GM12891 (cell line): ENCODE data around the gene SYT17.
"Not testable (repeated sequence)": the region's sequence is repeated elsewhere in the genome, so short reads cannot be mapped to it uniquely, and the experiment has no call there.

Source experiments
- DNase-seq: peaks from one replicate; pipeline ENCODE4 v3.0.0; 2011; ENCODE audit warnings: low spot score; ENCODE audit not compliant: insufficient read length
- FAIRE-seq: peaks from 2 replicates; lab custom pipeline; 2011; peaks lifted over from hg19 to GRCh38; lab: Jason Lieb, UNC
- PAX5 ChIP-seq: IDR thresholded peaks from 2 replicates; pipeline ENCODE4 v1.6.1; 2011; ENCODE audit warnings: low read length, moderate library complexity, mild to moderate bottlenecking; ENCODE audit not compliant: insufficient read depth, severe bottlenecking
- POLR2A ChIP-seq: IDR thresholded peaks from 2 replicates; pipeline ENCODE4 v1.6.1; 2011; ENCODE audit warnings: low read depth, low read length, control low read depth
- POLR2AphosphoS5 ChIP-seq: IDR thresholded peaks from 2 replicates; pipeline ENCODE4 v1.6.1; 2011; ENCODE audit warnings: low read depth, low read length, control low read depth
- POU2F2 ChIP-seq: IDR thresholded peaks from 2 replicates; pipeline ENCODE4 v1.6.1; 2011; ENCODE audit warnings: low read depth, mild to moderate bottlenecking, control low read depth, low read length, moderate library complexity
- SPI1 ChIP-seq: IDR thresholded peaks from 2 replicates; pipeline ENCODE4 v1.6.1; 2011; ENCODE audit warnings: low read depth, low read length, control low read depth
- TAF1 ChIP-seq: IDR thresholded peaks from 2 replicates; pipeline ENCODE4 v1.6.1; 2011; ENCODE audit warnings: low read depth, low read length, control low read depth

The SYT17 gene

DNA sequence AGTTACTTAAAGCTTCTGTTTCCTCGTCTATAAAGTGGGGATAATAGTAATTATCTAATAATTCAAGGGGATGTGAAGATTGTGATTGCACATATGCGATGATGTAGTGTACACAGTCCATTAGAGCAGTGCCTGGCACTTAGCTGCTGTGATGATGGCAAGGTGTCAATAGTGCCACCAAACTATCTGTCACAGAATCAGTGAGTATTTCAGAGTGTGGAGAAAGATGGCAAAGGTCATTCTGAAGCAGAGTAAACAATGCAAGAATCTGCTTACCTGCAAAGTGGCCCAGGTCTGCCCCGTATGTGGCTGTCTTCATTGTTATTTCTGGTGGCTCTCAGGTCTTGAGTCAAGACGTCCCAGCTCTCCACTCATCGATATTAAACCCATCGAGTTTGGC, 15.1 kb downstream of the SYT17 start:
- no peak for DNase-seq
- TF ChIP-seq POLR2AphosphoS5 (no peak), TAF1 (no peak), PAX5 (no peak), POU2F2 (no peak), SPI1 (no peak), POLR2A (no peak)
- no peak for FAIRE-seq

DNA sequence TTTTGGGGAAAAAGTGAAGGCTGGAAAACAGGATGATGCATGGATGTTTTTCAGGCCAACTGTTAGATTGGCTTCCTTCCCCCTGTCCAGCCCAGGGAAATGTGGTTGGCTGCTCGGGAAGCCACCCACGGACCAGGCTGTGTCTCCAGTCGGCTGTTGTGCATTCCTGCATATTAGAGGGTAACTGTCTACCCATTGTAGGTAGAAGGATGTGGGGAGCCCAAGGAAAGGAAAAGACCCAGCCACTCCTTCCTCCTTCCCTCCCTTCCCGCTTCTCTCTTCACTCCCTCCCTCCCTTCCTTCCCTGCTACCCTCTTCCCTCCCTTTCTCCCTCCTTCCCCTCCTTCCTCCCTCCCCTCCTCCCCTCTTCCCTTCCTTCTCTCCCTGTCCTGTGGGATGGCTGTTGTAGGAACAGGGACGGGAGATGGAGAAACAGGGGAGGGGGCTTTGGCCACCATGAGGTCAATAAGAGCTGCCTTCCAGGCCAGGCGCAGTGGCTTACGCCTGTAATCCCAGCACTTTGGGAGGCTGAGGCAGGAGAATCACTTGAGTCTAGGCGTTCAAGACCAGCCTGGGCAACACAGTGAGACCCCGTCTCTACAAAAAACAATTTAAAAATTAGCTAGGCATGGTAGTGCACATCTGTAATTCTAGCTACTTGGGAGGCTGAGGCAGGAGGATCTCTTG, 16.9 kb downstream of the SYT17 start:
- no peak for TF ChIP-seq POU2F2
- no peak for TF ChIP-seq SPI1
- no peak for TF ChIP-seq PAX5
- no peak for TF ChIP-seq POLR2AphosphoS5
- TF ChIP-seq POLR2A, result no peak
- no peak for TF ChIP-seq TAF1
- DNase-seq, result no peak
- FAIRE-seq, result no peak

DNA sequence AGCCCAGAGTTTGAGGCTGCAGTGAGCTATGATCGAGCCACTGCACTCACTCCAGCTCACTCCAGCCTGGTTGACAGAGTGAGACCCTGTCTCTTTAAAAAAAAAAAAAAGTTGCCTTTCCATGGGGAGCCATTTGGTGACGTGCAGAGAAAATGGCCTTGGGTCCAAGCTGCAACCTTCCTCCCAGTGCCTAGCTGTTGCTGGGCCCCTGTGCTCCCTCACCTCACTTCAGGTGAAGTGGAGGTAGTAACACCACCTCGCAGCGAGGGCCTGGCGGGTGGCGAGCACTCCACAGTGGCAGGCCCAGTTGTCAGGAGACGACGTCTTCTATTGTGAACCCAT, 17.4 kb downstream of the SYT17 start:
- DNase-seq (no peak), FAIRE-seq (no peak)
- TF ChIP-seq POLR2AphosphoS5, result no peak

DNA sequence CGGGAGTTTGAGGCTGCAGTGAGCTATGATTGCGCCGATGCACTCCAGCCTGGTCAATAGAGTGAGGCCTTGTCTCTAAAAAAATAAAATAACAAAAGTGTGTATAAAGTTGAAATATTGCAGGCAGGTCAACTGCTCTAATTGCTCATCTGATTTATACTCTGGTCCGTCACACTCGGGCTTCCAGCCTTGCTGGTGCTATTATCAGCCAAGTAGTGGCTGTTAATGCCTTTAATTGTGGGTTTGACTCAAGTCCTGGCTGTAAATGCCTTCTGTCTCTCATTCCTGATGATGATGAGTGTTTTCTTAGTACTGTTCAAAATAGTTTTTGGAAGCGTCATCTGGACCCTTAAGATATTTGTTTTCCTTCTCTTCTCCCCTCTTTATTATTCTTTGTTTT, 18.4 kb downstream of the SYT17 start:
- FAIRE-seq, result no peak
- no peak for DNase-seq
- TF ChIP-seq TAF1, result no peak
- TF ChIP-seq POU2F2, result no peak
- no peak for TF ChIP-seq PAX5
- TF ChIP-seq POLR2AphosphoS5, result no peak
- no peak for TF ChIP-seq SPI1
- TF ChIP-seq POLR2A, result no peak

DNA sequence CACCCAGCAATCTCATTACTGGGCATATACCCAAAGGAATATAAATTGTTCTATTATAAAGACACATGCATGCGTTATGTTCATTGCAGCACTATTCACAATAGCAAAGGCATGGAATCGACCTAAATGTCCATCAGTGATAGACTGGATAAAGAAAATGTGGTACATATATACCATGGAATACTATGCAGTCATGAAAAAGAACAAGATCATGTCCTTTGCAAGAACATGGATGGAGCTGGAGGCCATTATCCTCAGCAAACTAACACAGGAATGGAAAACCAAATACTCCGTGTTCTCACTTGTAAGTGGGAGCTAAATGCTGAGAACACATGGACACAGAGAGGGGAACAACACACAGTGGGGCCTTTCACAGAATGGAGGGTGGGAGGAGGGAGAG, 19.9 kb downstream of the SYT17 start:
- not testable (repeated sequence) for DNase-seq, FAIRE-seq

DNA sequence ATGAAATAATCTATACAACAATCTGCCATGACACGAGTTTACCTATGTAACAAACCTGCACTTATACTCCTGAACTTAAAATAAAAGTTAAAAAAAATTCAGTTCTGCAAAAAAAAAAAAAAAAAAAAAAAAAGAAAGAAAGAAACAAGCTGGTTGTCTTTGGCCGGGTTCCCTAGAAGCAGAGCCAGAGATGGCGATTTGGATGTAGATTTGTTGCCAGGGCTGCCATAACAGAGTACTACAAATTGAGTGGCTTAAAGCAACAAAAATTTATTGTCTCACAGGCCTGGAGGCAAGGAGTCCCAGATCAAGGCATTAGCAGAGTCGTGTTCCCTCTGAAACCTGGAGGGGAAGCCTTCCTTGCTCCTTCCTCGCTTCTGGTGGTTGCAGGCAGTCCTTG, 20.4 kb downstream of the SYT17 start:
- TF ChIP-seq POLR2AphosphoS5 (no peak), TAF1 (no peak), POU2F2 (no peak), PAX5 (no peak), SPI1 (no peak), POLR2A (no peak)
- DNase-seq, result no peak
- FAIRE-seq, result no peak

DNA sequence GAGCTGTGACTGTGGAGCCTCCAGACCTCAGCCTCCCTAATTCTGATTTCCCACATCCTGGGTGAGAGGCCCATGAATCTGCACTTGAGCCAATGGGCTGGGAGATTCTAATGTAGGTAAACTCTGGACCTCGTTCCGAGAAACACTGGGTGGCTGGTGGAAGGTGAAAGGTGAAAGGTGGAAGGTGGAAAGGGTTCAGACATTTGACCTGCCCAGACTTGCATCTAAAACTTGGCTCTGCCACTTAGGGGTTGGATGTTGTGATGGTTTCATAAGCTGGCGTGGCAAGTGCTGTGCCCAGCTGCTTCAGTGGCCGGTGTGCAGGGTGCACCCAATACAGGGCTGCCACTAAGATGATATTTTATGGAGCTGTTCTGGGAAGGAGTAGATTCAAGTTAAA, 24.8 kb downstream of the SYT17 start:
- DNase-seq (no peak), FAIRE-seq (no peak)
- TF ChIP-seq SPI1 (no peak), POLR2AphosphoS5 (no peak), TAF1 (no peak), PAX5 (no peak), POU2F2 (no peak), POLR2A (no peak)

DNA sequence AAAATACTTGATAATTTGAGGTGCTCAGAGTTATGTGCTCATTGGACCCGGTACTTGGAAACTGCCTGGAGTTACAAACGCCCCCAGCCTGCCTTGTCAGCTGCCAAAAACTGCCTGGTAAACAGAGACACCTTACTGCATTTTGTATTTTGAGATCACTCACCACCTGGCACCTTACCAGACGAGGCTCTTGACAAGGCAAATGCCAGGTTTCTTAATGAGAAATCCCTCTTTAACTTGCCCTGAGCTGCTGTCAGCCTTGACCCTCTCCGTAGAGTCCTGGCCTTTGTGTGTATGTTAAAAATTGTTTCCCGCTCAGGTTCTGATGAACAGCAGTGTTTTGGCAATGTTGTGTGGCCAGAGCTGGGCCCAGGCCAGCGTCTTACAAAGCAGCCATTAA, 28.8 kb downstream of the SYT17 start:
- FAIRE-seq (no peak), DNase-seq (no peak)
- TF ChIP-seq POLR2AphosphoS5 (no peak), POU2F2 (no peak), PAX5 (no peak), POLR2A (no peak), SPI1 (no peak), TAF1 (no peak)

DNA sequence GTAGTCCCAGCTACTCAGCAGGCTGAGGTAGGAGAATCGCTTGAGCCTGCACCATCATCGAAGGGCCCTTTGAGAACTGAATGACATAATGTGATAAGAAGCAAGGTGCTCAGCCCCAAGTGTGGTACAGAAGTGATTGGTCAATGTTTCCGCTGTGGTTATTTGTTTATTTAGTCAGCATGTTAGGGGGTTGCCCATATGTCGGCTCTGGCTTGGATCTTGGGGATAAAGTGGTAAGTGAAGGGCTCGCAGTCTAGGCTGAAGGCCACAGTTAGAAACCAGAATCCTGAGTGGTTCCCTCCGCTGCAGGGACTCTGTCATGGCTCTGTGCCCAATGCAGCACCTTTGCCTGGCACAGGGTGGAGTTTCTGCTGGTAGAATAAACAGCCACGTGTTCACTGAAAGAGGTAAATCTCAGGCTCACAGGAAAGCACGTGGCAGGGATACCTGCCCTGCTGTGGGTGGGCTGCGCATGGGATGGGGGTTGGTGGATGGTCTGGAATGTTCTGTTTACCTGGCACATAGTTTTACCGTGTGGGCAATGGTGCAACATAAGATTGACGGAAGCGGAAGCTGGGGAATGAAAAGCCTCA, 35.4 kb downstream of the SYT17 start:
- TF ChIP-seq TAF1 (no peak), PAX5 (no peak), POU2F2 (no peak), POLR2A (no peak), SPI1 (no peak)
- DNase-seq, result no peak
- no peak for FAIRE-seq

DNA sequence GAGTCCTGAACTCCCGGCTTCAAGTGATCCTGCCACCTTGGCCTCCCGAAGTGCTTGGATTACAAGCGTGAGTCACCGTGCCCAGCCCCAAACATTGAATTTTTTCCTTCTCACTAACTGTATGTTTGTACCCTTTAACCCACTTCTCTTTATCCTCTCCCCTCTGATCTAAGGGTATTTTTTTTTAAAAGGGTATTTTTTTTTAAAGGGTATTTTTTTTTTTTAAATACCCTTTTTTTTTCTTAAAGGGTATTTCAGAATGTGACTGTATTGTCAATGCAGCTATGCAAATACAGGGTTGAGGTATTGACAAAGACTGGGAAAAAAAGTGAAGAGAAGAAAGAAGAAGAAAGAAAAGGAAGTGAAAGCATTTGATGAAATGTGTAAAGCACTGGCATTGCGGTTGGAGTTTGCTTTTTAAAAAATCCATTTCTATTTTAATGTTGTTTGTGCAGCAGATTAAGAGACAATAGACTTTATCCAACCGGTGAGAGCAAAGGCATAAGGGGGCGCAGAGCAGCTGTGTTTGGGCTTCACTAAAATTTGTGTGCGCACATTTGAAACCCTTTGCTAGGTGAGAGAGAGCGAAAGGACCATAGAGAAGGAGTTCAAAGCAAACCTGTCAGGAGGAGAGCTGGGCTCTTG, 42.4 kb downstream of the SYT17 start:
- TF ChIP-seq PAX5 (no peak), POU2F2 (0 out of 2 replicates have a peak, but pooled peaks have one; percentile 10), SPI1 (peak; percentile 93)
- FAIRE-seq (peak; percentile 52), DNase-seq (peak; percentile 28)

DNA sequence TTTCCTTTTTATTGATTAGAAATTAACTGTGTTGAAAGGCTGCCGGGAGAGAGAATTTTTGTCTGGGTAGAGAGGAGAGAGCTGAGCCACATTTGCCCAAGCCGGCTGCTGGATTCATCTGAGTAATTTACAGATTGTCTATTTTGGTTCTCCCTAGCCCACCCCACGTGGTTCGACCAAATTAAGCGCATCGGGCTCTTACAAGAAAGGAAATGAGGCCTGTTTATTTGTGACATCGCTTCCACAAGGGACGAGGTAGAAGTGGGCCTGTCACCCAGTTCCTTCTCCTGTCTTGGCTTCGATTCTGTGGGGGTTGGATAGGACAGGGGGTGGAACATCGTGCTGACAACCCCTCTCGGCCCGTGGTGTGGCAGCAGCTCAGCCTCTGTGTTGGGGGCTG, 42.9 kb downstream of the SYT17 start:
- FAIRE-seq, result peak; percentile 78
- peak; percentile 31; the same call in 1 of the 2 replicates for TF ChIP-seq POLR2AphosphoS5
- TF ChIP-seq POLR2A, result 0 out of 2 replicates have a peak, but pooled peaks have one; percentile 38
- TF ChIP-seq PAX5, result no peak
- TF ChIP-seq SPI1, result peak; percentile 58; the same call in 1 of the 2 replicates
- peak; percentile 42; the same call in 1 of the 2 replicates for TF ChIP-seq TAF1
- 0 out of 2 replicates have a peak, but pooled peaks have one; percentile 30 for TF ChIP-seq POU2F2

More for the DNA sequence above, 42.9 kb downstream of the SYT17 start:
- peak; percentile 39 for DNase-seq
